ENCODE data around the gene DPYD.

The DPYD gene

GRCh38 chr1:97738270-97738669 is 182.6 kb downstream of the DPYD start:
- H3K4me3 ChIP-seq (ENCODE audit: low read depth, low read length), result no peak overlapping the region
- no peak for TF ChIP-seq CTCF (IDR thresholded peaks at IDR 0.05; ENCODE audit: borderline replicate concordance, insufficient read depth, low read depth, low read length)

DNA sequence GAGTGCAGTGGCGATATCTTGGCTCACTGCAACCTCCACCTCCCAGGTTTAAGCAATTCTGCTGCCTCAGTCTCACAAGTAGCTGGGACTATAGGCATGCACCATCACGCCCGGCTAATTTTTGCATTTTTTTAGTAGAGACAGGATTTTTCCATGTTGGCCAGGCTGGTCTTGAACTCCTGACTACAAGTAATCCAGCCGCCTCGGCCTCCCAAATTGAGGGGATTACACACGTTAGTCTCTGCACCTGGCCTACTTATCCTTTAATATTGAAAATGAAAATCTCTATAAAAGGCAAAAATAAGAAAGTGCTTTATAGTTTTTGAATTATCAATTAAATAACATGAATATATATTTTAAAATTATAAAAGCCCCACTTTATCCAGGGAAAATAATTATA is 190.6 kb downstream of the DPYD start:
- no peak for TF ChIP-seq CTCF (IDR thresholded peaks at IDR 0.05; ENCODE audit: borderline replicate concordance, insufficient read depth, low read depth, low read length)
- no peak overlapping the region for H3K4me3 ChIP-seq (ENCODE audit: low read depth, low read length)

DNA sequence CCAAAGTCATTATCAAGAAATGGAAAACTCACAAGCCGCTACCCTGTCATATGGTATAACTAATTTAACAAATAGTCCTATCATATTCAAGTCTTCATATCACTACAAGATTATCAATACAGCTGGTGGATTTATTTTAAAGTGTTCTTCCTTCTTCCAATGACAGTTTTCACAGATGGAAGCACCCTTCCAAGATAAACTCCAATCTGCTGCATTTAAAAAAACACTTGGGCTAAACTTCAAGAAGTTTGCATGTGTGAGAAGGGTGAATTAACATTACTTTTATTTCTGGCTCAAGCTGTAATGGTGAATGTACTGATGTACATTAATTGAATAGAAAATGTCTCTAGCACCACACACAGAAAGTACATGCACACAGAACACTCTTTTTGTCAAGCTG is 192.4 kb downstream of the DPYD start:
- TF ChIP-seq CTCF (IDR thresholded peaks at IDR 0.05; ENCODE audit: borderline replicate concordance, insufficient read depth, low read depth, low read length), result no peak
- no peak overlapping the region for H3K4me3 ChIP-seq (ENCODE audit: low read depth, low read length)

DNA sequence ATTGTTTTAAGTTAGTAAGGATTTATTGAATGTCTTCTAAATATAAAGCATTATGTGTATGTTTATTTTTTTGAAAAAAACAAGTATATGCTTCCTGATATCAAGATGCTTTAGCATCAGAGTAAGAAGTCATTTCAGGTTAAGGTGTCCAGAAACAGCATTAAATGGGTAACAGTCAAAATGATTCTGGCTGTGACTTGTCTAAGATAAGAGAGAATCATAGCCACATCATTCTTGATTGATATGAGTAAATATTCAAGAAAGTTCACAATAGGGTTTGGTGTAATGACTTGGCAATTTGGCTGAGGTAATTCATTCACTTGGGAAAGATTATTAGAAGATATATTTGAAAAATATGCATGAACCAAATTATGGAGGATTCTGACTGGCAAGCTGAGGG is 193.8 kb downstream of the DPYD start:
- TF ChIP-seq CTCF (IDR thresholded peaks at IDR 0.05; ENCODE audit: borderline replicate concordance, insufficient read depth, low read depth, low read length), result no peak
- no peak overlapping the region for H3K4me3 ChIP-seq (ENCODE audit: low read depth, low read length)

DNA sequence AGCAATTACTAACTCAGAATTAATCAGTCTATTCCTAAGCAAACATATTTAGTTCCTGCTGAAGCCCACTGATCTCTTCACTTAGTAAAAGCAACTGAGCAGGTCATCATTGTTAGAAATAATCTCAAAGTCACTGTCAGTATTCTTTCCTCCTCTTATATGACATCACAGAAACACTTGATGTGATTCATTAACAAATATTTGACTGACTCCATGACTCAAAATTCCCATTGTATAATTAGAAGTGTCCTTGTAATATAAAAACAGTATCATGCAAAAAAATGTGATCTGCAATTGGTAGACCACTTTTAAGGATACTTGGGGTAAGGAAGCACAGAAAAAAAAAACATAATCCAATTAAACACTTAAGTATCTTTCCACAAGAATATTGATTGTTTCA is 194.4 kb downstream of the DPYD start:
- TF ChIP-seq CTCF (IDR thresholded peaks at IDR 0.05; ENCODE audit: borderline replicate concordance, insufficient read depth, low read depth, low read length), result no peak
- H3K4me3 ChIP-seq (ENCODE audit: low read depth, low read length), result no peak overlapping the region

DNA sequence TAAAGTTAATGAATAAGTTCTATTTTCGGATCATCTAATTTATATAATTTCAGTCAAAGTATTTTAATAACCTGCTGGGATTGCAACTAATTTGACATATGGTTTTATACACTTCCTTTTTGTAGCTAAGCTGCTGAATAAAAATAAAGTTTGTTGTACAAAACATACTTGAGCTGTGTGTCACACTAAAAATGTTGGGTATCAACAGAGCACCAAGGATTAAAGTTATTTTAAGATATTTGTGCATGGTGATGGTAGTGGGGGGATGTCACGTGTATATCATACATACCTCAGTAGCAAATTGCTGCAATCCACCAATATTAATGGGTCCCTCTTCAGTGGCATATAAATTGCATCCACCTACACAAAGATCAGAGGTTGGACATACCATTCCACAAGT is 199.6 kb downstream of the DPYD start:
- TF ChIP-seq CTCF (IDR thresholded peaks at IDR 0.05; ENCODE audit: borderline replicate concordance, insufficient read depth, low read depth, low read length), result no peak
- H3K4me3 ChIP-seq (ENCODE audit: low read depth, low read length), result no peak overlapping the region

DNA sequence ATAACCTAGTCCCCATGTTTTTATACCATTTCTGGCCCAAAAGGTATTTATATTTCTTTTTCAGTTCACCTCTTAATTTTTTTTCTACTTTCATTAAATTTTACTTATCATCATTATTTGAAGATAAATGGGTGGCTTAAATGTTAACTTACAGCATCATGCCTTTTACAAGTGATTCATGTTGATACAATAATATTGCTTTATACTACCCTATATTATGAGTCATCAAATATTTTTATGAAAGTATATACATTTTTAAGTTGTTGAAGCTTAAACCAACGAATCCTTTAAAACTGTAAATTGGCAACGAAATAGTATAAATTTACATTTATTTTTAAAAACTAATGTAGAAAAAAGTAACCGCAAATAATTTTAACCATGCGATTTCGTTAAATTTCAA is 207.9 kb downstream of the DPYD start:
- TF ChIP-seq CTCF (IDR thresholded peaks at IDR 0.05; ENCODE audit: borderline replicate concordance, insufficient read depth, low read depth, low read length), result no peak
- H3K4me3 ChIP-seq (ENCODE audit: low read depth, low read length), result no peak overlapping the region
